Mammary epithelial cell (primary cell): ENCODE results near the gene DGCR2.

Experiments
- EZH2 ChIP-seq: IDR thresholded peaks from 2 replicates; pipeline ENCODE4 v1.6.1; 2012; ENCODE audit warnings: low read length, inconsistent platforms, borderline replicate concordance
- TF ChIP-seq, protein P1 (sequence below), 2 donors: IDR thresholded peaks in 1 of 2; conservative IDR thresholded peaks in 1 of 2; 2 replicates each; pipeline ENCODE4 v1.5.1; 2011 to 2012; ENCODE audit warnings: inconsistent platforms in 2 of 2, low read length in 2 of 2, mild to moderate bottlenecking in 2 of 2, control low read depth in 1 of 2, low read depth in 1 of 2; ENCODE audit not compliant: insufficient read depth in 1 of 2; ENCODE audit errors: extremely low read depth in 1 of 2

GRCh38 chr22:19069451-19069850 is 52.8 kb downstream of the DGCR2 start:
- TF ChIP-seq, protein P1, sequence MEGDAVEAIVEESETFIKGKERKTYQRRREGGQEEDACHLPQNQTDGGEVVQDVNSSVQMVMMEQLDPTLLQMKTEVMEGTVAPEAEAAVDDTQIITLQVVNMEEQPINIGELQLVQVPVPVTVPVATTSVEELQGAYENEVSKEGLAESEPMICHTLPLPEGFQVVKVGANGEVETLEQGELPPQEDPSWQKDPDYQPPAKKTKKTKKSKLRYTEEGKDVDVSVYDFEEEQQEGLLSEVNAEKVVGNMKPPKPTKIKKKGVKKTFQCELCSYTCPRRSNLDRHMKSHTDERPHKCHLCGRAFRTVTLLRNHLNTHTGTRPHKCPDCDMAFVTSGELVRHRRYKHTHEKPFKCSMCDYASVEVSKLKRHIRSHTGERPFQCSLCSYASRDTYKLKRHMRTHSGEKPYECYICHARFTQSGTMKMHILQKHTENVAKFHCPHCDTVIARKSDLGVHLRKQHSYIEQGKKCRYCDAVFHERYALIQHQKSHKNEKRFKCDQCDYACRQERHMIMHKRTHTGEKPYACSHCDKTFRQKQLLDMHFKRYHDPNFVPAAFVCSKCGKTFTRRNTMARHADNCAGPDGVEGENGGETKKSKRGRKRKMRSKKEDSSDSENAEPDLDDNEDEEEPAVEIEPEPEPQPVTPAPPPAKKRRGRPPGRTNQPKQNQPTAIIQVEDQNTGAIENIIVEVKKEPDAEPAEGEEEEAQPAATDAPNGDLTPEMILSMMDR (conservative IDR thresholded peaks at IDR 0.05 in 1 of 2, IDR thresholded peaks at IDR 0.05 in 1 of 2; ENCODE audit: extremely low read depth in 1 of 2, insufficient read depth in 1 of 2, low read depth in 1 of 2, low read length in 2 of 2), result no peak
- no peak for TF ChIP-seq EZH2
